ENCODE measurements around the gene C12orf54. TPM values are rescaled to one million over a fixed set of nuclear protein-coding genes. Genes with fewer than 3 reads are reported as not detected.

C12orf54 gene
- total and polyA plus RNA-seq, 2 donors (not counting 3 experiments of a cell fraction or from before 2014, with no cell fraction given) = not detected

GRCh38 chr12:48442179-48442847 is 40.0 kb upstream of the C12orf54 start:
- Histone ChIP-seq H3K79me2 (ENCODE audit: control insufficient read depth, insufficient read depth, low read length) (no peaks in the 10 kb centered on the region), H3K4me1 (ENCODE audit: control insufficient read depth, extremely low read depth, insufficient read depth, low read length) (peaks cover 6% of the 10 kb centered on the region), H3K9me1 (replicated peaks; ENCODE audit: control insufficient read depth, extremely low read depth, insufficient read depth, low read length) (no peaks in the 10 kb centered on the region), H3K9me3 (replicated peaks; ENCODE audit: control insufficient read depth, insufficient read depth, low read length) (no peaks in the 10 kb centered on the region), H4K20me1 (replicated peaks; ENCODE audit: control insufficient read depth, extremely low read depth, insufficient read depth, low read length) (no peaks in the 10 kb centered on the region), H3K4me3 (replicated peaks in 1 of 3; ENCODE audit: insufficient read depth in 1 of 3, low read depth in 1 of 3, low read length in 3 of 3) (no peak overlapping the region), H2AFZ (ENCODE audit: low read depth, low read length) (no peak overlapping the region), H3K36me3 (ENCODE audit: control insufficient read depth in 2 of 2, extremely low read depth in 1 of 2, insufficient read depth in 2 of 2, low read length in 2 of 2) (no peaks in the 10 kb centered on the region), H3K4me2 (ENCODE audit: insufficient read depth, low read length) (no peak overlapping the region), H3K9ac (replicated peaks; ENCODE audit: extremely low read depth, insufficient read depth, low read length) (no peak overlapping the region), H3K27ac (ENCODE audit: insufficient read depth, low read depth, low read length) (no peak overlapping the region), H3K27me3 (ENCODE audit: control insufficient read depth in 2 of 2, insufficient read depth in 2 of 2, low read length in 2 of 2) (no peaks in the 10 kb centered on the region)
- no peak for FAIRE-seq
- ChIA-PET POLR2A (no interaction called here), CTCF (no interaction called here)
- TF ChIP-seq POLR2A (IDR thresholded peaks at IDR 0.05; ENCODE audit: low read depth, low read length) (no peak), CTCF (IDR thresholded peaks at IDR 0.05; ENCODE audit: extremely low read depth in 1 of 2, insufficient read depth in 1 of 2, low read depth in 1 of 2, low read length in 2 of 2) (peak in 1 of 2 donors; percentile 10)
- intact Hi-C loops (cut with micrococcal nuclease) (loop anchor here (2.0 kb wide), 1 partner anchor 20 kb away; no protein-coding TSS in a partner anchor), dilution Hi-C loops (cut with MboI; ENCODE audit: extremely low pct_ligation_motif_present, low sequenced_read_pairs) (no loop called here)
- no TSS peak for BruUV-seq (replicated peaks)
- DNase-seq (ENCODE audit: low read depth, low spot score) = no peak

GRCh38 chr12:48445538-48445937 is 36.8 kb upstream of the C12orf54 start:
- H4K20me1 ChIP-seq (replicated peaks; ENCODE audit: control insufficient read depth, extremely low read depth, insufficient read depth, low read length) = no peaks in the 10 kb centered on the region
- ChIA-PET CTCF (no interaction called here), POLR2A (no interaction called here)
- H3K4me3 ChIP-seq (replicated peaks in 1 of 3; ENCODE audit: insufficient read depth in 1 of 3, low read depth in 1 of 3, low read length in 3 of 3) = no peak overlapping the region
- dilution Hi-C loops (cut with MboI; ENCODE audit: extremely low pct_ligation_motif_present, low sequenced_read_pairs) (no loop called here), intact Hi-C loops (cut with micrococcal nuclease) (no loop called here)
- no peak for FAIRE-seq
- TF ChIP-seq JUN (IDR thresholded peaks at IDR 0.05; ENCODE audit: borderline replicate concordance, insufficient read depth, insufficient read length, low read depth) = no peak
- no peak for TF ChIP-seq GATA2 (IDR thresholded peaks at IDR 0.05; ENCODE audit: insufficient read depth, insufficient read length, low read depth, low read length)
- no peak for TF ChIP-seq POLR2A (IDR thresholded peaks at IDR 0.05; ENCODE audit: low read depth, low read length)
- TF ChIP-seq EZH2 (IDR thresholded peaks at IDR 0.05; ENCODE audit: borderline replicate concordance, low read depth, low read length, severe bottlenecking) = no peak
- no peak for TF ChIP-seq MYC (IDR thresholded peaks at IDR 0.05; ENCODE audit: low read depth, low read length)
- no peak for TF ChIP-seq FOS (IDR thresholded peaks at IDR 0.05; ENCODE audit: borderline replicate concordance, insufficient read depth, low read length)
- TF ChIP-seq CTCF (IDR thresholded peaks at IDR 0.05; ENCODE audit: extremely low read depth in 1 of 2, insufficient read depth in 1 of 2, low read depth in 1 of 2, low read length in 2 of 2) = no peak
- no peak for TF ChIP-seq POLR2AphosphoS5 (IDR thresholded peaks at IDR 0.05; ENCODE audit: insufficient read depth, low read depth, low read length)
- TF ChIP-seq MAX (IDR thresholded peaks at IDR 0.05; ENCODE audit: insufficient read depth, insufficient read length) = no peak
- BruUV-seq (replicated peaks) = no TSS peak
- no peak overlapping the region for H3K27ac ChIP-seq (ENCODE audit: insufficient read depth, low read depth, low read length)
- H3K79me2 ChIP-seq (ENCODE audit: control insufficient read depth, insufficient read depth, low read length) = no peaks in the 10 kb centered on the region
- H3K36me3 ChIP-seq (ENCODE audit: control insufficient read depth in 2 of 2, extremely low read depth in 1 of 2, insufficient read depth in 2 of 2, low read length in 2 of 2) = no peaks in the 10 kb centered on the region
- H3K4me2 ChIP-seq (ENCODE audit: insufficient read depth, low read length) = peak overlapping the region; percentile 9
- H2AFZ ChIP-seq (ENCODE audit: low read depth, low read length) = no peak overlapping the region
- H3K9me3 ChIP-seq (replicated peaks; ENCODE audit: control insufficient read depth, insufficient read depth, low read length) = no peaks in the 10 kb centered on the region
- peaks cover 6% of the 10 kb centered on the region for H3K4me1 ChIP-seq (ENCODE audit: control insufficient read depth, extremely low read depth, insufficient read depth, low read length)
- DNase-seq (ENCODE audit: low read depth, low spot score) = no peak
- H3K9me1 ChIP-seq (replicated peaks; ENCODE audit: control insufficient read depth, extremely low read depth, insufficient read depth, low read length) = no peaks in the 10 kb centered on the region
- no peaks in the 10 kb centered on the region for H3K27me3 ChIP-seq (ENCODE audit: control insufficient read depth in 2 of 2, insufficient read depth in 2 of 2, low read length in 2 of 2)
- no peak overlapping the region for H3K9ac ChIP-seq (replicated peaks; ENCODE audit: extremely low read depth, insufficient read depth, low read length)

Data from endothelial cell of umbilical vein (primary cell).